SKM-1 treated with dmso at 0.1 percent for 144 hours (cell line): ENCODE data around the gene MMP25.
"Not testable (repeated sequence)": the region's sequence is repeated elsewhere in the genome, so short reads cannot be mapped to it uniquely, and the experiment has no call there.

Experiments used
- DNase-seq: peaks from one replicate; lab custom pipeline; 2025; ENCODE audit not compliant: unreplicated experiment; lab: John Stamatoyannopoulos, UW

The MMP25 gene

DNA sequence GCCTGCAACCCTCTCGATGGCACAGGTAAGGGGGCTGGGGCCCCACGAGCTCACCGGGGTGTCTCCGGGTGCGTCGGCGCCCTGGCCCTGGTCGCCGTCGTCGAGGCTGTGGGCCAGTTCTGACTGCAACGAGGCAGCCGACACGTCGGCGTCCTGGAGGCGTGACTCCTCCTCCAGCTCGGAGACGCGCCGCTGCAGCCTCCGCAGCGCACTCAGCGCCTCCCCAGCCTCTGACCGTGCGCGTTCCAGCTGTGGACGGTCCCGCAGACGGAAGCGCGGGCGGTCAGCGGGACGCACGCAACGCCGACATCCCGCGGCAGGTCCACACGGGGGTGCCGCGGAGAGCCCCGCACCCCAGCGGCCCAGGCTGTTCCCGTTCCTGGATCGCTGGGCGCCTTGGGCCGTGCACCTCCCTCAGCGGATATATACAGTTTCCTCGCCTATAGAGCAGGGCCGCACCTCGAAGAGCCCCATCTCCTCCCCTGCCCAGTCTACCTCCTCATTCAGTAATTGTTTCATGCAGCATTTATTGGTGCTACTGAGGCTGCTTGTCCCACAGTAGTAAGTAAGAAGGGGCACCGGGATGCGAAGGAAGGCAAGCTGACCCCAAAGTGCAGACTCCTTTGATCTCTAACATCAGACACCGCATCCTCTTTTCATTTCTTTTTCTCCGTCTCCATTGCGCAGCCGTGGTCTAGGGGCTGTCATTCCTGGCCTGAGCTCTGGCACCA, 16.7 kb upstream of the MMP25 start:
- no peak for DNase-seq

DNA sequence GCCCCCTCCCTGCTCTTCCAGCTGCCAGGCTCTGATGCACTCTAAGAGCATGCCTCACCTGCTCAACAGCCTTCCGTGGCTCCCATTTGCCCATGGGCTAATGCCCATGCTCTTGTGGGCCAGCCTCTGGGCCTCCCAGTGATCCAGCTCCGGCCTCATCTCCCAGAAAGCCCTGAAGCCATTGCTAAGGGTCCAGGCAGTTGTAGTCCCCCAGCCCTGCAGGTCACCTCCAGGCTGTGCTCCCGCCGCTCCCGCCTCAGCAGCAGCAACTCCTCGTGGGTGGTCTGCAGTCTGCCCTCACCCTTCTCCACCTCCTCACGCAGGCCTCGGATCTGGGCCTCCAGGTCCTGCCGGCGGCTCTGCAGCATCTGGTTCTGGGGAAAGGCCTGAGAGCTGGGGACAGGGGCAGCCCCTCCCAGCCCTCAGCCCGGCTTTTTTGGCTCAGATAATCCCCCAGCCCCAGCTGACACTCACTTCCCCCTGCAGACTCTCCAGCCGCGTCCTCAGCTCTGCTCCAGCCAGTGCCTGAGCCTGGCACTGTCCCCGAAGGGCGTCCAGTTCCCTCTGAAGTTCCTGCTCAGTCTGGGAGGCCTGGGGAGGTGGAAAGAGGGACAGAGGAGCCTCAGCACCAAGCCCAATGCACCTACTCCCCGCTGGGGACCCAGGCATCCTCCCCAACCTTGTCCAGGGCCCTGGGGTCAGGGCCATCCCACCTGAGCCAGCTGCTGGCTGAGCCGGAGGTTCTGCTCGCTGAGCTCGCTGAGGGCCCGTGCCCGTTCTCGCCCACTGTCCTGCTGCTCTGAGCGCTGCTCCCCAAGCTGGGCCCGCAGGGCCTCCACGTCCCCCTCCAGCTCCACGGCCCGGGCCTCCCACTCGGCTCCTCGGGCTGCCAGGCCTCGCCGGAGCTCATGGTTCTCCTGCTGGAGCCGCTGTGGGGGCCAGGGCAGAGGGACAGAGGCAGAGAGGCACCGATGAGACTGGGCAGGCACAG, 15.8 kb upstream of the MMP25 start:
- no peak for DNase-seq

DNA sequence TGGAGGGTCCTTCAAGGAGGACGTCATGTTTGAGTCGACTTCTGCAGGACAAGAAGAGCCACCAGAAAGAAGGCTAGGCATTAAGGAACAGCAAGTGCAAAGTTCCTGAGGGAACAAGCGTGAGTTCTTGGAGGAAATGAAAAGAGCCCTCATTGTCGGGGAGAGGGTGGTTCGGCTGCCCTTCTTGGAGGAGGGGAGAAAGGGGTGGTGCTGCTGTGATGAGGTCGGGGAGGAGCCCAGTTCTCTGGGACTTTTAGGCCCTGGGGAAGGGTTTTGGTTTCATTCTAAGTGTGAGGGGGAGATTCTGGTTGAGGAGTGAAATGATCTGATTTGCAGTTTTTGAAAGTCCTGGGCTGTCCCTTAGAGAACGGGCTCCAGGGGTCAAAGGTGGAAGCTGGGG, 13.7 kb upstream of the MMP25 start:
- DNase-seq, result no peak

DNA sequence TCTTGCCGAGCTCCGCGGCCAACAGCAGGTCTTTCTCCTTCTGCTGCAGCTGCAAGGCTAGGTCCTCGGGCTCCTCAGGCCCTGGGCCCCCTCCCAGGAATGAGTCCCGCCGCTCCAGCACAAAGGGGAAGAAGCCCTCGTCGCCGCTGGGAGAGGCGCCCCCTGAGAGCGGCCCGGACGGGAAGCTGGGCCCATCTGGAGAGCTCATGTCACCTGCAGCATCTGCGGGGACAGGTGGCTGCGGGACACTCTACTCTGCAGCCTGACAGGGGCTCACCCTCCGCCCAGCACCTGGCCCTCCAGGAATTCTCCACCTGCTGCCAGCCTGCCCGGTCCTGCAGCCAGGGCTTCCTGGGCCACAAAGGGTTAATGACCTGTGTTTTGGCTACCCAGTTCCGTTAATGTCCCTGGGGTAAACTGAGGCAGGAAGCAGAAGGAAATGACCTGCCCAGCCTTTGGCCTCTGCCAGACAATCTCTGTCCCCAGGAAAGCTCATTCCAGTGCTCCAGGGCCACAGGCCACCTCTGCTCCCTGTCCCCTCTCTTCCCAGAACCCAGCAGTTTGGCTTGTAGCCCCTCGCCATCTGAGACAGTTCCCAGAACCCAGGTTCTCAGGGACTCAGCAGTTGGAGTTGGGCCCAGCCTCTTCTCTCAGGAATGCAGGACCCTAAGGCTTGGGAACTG, 10.9 kb upstream of the MMP25 start:
- no peak for DNase-seq

DNA sequence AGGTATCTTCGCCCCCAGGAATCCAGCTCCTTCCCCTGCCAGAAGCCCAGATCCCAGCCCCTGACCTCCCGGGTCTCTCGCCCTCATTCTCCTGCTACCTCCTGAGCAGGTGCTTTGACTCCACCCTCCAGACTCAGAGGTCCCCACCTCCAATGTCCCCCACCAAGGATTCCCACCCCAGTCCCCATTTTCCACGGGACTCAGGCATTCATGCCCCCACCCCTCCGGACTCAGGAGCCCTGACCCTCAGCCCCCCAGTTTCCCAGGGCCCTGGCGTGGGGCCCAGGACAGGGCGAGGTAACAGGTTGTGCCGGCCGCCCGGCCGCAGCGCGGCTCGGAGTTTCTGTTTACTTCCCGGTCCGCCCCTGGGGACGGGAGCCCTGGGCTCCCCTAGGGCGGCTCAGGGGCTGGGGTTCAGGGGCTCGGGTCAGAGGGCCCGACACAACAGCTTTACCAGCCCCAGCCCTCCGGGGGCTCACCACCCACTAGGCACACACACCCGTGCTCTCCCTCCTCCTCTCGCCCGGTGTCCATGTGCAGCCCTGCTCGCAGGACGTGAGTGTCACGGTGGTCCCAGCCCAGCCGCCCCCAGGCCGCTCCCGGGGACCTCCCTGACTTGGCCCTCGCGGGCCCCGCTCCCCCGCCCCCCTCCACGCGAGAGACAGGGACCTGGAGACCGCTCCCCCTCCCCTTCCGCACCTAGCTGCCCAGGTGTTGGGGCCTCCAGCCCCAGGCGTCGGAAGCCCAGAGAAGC, 10.2 kb upstream of the MMP25 start:
- no peak for DNase-seq

DNA sequence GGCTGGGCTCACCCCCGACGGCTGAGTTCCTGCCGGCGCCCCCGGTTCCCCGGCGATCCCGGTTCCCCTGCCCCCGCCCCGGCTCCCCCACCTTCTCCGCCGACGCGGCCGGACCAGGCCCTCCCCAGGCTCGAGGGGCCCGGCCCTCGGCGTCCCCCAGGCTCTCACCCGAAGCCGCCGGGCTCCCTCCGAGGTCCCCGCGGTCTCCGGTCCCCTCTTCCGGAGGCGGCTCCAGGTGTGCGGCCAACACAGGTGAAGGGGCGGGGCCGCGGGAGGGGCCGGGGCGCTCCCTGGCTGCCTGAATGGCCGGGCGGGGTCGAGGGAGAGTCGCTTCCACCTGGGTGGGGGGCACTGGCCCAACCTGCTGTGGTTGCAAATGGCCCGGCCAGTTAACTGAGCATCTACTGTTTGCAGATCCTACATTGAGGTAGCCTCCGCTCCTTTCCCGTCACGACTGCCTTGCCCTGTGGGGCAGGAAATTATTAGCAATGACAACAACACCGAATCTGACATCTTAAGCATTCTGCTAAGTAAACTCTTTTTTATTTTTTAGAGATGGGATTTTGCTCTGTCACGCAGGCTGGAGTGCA, 9.5 kb upstream of the MMP25 start, which contains the start of gene BICDL2:
BICDL2 (minus strand) TSS at position 219 of the 590 bp plus-strand sequence. CDS start 1,448 bp downstream, outside the sequence.
- no peak for DNase-seq

DNA sequence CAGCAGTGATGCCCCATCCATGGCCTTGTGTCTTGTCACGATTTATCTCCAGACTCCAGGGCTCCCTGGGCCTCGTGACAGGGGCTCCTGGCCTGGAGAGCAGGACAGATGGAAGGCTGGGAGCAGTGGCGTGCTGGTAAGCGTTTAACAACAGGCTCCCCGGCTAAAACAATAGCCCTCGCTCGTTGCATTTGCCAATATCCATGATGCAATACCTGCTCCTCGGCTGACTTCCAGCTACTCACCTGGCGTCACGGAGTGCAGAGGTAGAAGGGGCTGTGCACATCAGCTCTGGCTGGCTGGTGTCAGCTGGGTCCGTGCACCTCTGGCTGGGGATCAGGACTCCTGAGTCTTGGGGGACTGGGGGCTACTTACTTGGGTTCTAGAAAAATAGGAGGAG, 8.1 kb upstream of the MMP25 start:
- DNase-seq, result no peak

DNA sequence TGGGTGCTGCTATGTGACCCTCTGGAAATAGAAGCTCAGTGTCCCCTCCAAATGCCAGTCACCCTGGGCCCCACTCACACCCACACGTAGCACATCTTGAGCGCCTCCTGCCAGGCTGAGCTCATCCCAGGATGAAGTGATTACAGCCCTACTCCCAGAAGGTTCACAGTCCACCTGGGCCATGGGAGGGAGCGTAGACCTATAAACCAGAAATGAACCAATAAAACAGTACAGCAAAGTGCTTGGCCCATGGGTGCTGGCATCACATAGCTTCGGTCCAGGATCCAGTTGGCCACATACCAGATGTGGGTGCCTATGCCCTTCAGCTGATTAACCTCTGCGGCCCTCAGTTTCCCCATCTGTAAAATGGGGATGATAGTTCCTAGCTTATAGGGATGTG, 7.5 kb upstream of the MMP25 start:
- DNase-seq, result no peak

DNA sequence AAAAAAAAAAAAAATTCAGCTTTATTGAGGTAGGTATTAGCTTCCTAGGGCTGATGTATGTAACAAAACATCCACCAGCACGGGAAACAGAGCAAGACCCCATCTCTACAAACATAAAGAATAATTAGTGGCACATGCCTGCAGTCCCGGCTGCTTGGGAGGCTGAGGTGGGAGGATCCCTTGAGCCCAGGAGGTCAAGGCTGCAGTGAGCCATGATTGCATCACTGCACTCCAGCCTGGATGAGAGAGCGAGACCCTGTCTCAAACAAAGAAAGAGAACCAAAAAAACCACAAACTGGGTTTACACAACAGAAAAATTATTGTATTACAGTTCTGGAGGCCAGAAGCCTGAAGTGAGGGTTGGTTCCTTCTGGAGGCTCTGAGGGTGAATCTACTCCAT, 4.0 kb upstream of the MMP25 start:
- DNase-seq, result no peak

DNA sequence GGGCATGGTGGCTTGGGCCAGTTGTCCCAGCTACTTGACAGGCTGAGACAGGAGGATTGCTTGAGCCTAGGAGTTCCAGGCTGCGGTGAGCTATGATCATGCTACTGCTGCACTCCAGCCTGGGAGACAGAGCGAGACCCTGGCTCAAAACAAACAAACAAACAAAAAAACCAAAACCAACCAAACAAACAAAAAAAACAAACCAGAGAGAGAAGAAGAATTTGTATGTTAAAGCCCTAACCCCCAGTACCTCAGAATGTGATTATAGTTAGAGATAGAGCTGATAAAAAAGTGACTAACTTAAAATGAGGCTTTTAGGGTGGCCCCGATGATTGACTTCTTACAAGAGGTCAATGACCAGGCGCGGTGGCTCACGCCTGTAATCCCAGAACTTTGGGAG, 1.7 kb upstream of the MMP25 start:
- no peak for DNase-seq

DNA sequence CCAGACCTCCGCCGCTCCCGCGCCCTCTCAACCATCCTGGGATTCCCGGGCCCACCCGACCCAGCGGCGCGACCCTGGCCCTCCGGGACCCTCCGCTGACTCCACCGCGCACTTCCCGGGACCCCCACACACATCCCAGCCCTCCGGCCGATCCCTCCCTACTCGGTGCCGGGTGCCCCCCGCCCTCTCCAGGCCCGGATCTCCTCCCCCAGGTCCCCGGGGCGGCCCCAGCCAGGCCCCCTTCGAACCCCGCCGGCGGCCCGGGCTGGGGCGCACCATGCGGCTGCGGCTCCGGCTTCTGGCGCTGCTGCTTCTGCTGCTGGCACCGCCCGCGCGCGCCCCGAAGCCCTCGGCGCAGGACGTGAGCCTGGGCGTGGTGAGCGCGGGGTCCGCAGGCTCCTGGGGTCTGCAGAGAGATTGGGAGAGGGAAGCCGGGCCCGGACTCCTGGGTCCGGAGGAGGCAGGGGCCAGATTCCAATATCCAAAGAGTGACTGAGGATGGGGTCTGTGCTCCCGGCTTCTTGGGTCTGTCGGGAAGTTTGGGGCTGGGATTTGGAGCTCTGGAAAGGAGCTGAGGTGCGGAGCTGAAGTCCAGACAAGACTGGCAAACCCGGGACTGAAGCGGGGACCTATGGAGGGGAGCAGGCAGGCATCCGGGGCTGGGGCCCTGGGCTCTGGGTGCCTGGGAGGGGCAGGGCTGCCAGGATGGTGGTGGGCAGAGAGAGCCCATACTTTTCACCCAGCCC, 453 bp downstream of the MMP25 start:
- no peak for DNase-seq

DNA sequence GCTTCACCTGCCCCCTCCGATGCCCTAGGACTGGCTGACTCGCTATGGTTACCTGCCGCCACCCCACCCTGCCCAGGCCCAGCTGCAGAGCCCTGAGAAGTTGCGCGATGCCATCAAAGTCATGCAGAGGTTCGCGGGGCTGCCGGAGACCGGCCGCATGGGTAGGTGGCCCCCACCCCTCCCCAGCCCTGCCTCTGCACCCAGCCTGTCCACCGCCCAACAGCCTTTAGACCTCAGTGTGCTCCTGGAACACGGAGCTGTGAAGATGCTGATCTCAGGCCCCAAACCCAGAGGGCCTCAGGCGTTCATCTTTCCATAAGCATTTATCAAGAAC, 993 bp downstream of the MMP25 start:
- DNase-seq, result no peak

DNA sequence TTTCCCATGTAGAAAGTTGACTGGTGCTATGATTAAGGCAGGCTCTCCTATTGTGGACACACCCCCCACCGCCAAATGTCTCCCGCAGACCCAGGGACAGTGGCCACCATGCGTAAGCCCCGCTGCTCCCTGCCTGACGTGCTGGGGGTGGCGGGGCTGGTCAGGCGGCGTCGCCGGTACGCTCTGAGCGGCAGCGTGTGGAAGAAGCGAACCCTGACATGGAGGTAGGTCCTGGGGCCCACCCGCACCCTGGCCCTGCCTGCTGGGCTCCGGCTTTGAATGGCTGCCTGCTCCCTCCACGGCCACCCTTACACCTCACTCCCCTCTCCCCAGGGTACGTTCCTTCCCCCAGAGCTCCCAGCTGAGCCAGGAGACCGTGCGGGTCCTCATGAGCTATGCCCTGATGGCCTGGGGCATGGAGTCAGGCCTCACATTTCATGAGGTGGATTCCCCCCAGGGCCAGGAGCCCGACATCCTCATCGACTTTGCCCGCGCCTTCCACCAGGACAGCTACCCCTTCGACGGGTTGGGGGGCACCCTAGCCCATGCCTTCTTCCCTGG, 3.6 kb downstream of the MMP25 start:
- no peak for DNase-seq

DNA sequence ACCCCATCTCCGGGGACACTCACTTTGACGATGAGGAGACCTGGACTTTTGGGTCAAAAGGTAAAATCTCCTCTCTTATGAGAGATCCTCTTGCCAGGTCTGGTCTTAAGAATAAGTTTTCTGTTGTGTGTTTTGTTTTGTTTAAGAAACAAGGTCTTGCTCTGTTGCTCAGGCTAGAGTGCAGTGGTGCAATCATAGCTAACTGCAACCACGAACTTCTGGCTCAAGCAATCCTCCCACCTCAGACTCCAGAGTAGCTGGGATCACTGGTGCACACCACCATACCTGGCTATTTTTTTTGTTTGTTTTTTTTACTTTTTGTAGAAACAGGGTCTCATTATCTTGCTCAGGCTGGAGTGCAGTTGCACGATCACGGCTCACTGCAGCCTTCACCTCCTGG, 4.1 kb downstream of the MMP25 start:
- no peak for DNase-seq

DNA sequence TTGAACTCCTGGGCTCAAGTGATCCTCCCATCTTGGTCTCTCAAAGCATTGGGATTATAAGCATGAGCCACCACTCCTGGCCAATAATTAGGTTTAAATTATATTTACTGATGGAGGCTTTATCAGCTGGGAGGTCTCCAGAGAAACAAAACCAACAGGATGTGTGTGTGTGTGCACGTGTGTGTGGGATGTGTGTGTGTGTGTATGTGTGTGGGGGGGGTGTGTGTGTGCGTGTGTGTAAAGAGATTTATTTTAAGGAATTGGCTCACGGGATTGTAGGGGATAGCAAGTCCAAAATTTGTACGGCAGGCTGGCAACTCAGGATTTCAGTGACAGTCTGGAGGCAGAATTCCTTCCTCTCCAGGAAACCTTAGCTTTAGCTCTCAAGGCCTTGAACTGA, 4.6 kb downstream of the MMP25 start:
- no peak for DNase-seq

DNA sequence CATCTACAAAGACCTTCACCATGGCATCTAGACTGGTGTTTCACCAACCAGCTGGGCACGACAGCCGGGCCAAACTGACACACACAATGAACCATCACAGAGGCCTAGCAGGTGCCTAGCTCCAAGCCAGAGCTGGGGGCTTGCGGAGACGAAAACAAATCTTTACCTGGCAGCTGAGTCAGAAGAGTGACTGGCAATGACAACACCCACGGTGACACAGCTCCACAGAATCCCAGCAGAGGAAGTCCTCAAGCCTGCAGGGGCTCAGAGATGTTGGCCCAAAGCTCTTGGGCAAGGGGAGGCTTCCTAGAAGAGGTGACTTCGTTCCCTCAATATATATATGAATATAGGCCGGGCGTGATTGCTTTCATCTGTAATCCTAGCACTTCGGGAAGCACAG, 5.1 kb downstream of the MMP25 start:
- DNase-seq, result no peak

DNA sequence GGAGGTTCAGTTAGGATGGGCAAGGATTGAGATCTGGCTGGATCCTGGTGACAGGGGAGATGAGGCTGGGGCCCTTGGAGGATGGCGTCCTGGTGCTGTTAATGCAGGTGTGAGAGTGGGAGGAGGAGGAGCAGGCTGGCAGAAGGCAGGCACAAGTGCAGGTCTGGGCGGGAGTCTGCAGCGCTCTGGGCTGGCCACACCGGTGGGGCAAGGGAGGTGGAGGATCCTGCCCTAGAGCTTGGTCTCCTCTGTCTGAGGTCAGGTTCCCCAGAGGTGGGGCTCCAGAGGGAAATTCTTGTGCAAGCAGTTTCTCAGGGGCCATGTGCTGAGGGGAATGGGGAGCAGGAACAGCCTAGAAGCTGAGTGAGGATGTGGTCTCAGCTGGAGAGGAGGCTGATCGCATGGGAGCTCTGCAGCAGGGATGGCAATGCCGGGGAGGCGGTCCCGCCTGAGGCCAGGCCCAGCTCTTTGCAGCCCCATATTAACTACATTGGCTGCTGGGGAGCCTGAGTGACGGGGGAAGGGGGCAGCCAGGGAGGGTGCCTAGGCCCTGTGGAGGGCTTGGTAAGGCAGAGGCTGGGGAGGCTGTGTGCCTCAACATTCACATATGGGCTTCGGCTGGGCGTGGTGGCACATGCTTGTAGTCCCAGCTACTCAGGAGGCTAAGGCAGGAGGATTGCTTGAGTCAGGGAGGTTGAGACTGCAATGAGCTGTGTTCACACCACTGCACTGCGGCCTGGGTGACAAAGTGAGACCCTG, 6.4 kb downstream of the MMP25 start:
- not testable (repeated sequence) for DNase-seq

DNA sequence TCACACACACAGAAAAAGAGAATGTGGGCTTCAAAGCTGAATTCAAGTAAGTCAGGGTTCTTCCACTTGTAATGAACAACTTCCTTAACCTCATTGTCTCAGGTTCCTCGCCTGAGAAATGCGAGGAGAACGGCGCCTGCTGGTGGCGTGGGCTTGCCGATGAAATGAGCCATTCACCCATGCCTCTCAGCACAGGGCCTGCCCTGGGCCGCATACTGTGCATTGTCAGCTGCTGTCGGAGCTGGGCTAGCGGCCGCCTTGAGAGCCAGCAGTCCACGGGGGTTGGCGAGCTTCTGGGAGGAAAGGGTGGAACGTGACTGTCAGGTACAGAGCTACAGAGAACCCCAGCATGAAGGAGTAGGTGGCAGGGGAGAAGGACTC, 7.0 kb downstream of the MMP25 start:
- not testable (repeated sequence) for DNase-seq
